ENCODE data around the gene SLC25A27.

- TF ChIP-seq TAF1 (IDR thresholded peaks at IDR 0.05; ENCODE audit: low read depth, low read length) = no peak
- TF ChIP-seq POLR2A (IDR thresholded peaks at IDR 0.05; ENCODE audit: low read depth, low read length) = no peak
- TF ChIP-seq POLR2AphosphoS5 (IDR thresholded peaks at IDR 0.05; ENCODE audit: low read depth, low read length) = no peak
Measured at GRCh38 chr6:46652232-46652602, 558 bp upstream of the SLC25A27 start.

All from GM12891 (cell line).